ENCODE data around the gene CBARP.

Gene CBARP

GRCh38 chr19:1244693-1245451 lies 7.1 kb upstream of the CBARP start (continued):
- TF ChIP-seq KLF10 (tag by site-specific recombination; IDR thresholded peaks at IDR 0.05) = no peak
- no peak for TF ChIP-seq MYNN (tag by site-specific recombination; IDR thresholded peaks at IDR 0.05; ENCODE audit: borderline replicate concordance)
- no peak for TF ChIP-seq ZNF155 (tag by site-specific recombination; IDR thresholded peaks at IDR 0.05)
- TF ChIP-seq ZNF416 (tag by site-specific recombination; IDR thresholded peaks at IDR 0.05) = no peak
- no peak for TF ChIP-seq ZNF488 (tag by site-specific recombination; IDR thresholded peaks at IDR 0.05)
- no peak for TF ChIP-seq ZBTB8A (tag by site-specific recombination; IDR thresholded peaks at IDR 0.05)
- no peak for TF ChIP-seq GLI4 (tag by site-specific recombination; IDR thresholded peaks at IDR 0.05)
- peak; percentile 88 for TF ChIP-seq ZFHX2 (tag by site-specific recombination; conservative IDR thresholded peaks at IDR 0.05)
- no peak for TF ChIP-seq ZNF354C (tag by site-specific recombination; IDR thresholded peaks at IDR 0.05; ENCODE audit: borderline replicate concordance, low read depth)
- TF ChIP-seq ATF2 (tag by site-specific recombination; IDR thresholded peaks at IDR 0.05; ENCODE audit: low read depth) = no peak
- TF ChIP-seq OVOL3 (tag by site-specific recombination; IDR thresholded peaks at IDR 0.05) = no peak
- no peak for TF ChIP-seq SALL2 (tag by site-specific recombination; IDR thresholded peaks at IDR 0.05; ENCODE audit: borderline replicate concordance)
- TF ChIP-seq ZNF660 (tag by site-specific recombination; IDR thresholded peaks at IDR 0.05) = no peak
- no peak for TF ChIP-seq BCL11B (tag by site-specific recombination; IDR thresholded peaks at IDR 0.05; ENCODE audit: low read depth)
- peak; percentile 35 for TF ChIP-seq KLF8 (tag by site-specific recombination; IDR thresholded peaks at IDR 0.05)
- no peak for TF ChIP-seq BCL11A (tag by site-specific recombination; IDR thresholded peaks at IDR 0.05; ENCODE audit: low read depth)
- TF ChIP-seq ZBTB44 (tag by site-specific recombination; IDR thresholded peaks at IDR 0.05) = no peak
- TF ChIP-seq ZNF302 (tag by site-specific recombination; IDR thresholded peaks at IDR 0.05; ENCODE audit: low read depth) = no peak
- TF ChIP-seq ZSCAN5A (tag by site-specific recombination; IDR thresholded peaks at IDR 0.05) = no peak
- no peak for TF ChIP-seq SP7 (tag by site-specific recombination; IDR thresholded peaks at IDR 0.05)
- TF ChIP-seq ZNF280C (tag by site-specific recombination; IDR thresholded peaks at IDR 0.05) = no peak
- TF ChIP-seq ZNF610 (tag by site-specific recombination; IDR thresholded peaks at IDR 0.05; ENCODE audit: borderline replicate concordance) = no peak
- TF ChIP-seq ZNF174 (tag by site-specific recombination; IDR thresholded peaks at IDR 0.05) = no peak
- TF ChIP-seq ZBTB20 (tag by site-specific recombination; IDR thresholded peaks at IDR 0.05) = 0 out of 2 replicates have a peak, but pooled peaks have one; percentile 15
- no peak for TF ChIP-seq HOXA7 (CRISPR knock-in tag; IDR thresholded peaks at IDR 0.05; ENCODE audit: borderline replicate concordance)
- no peak for TF ChIP-seq SCRT2 (tag by site-specific recombination; IDR thresholded peaks at IDR 0.05)

Measured in HEK293 (cell line).